Measurements from ENCODE around the gene SLC25A23. TPM values are rescaled to one million over a fixed set of nuclear protein-coding genes. Genes with fewer than 3 reads are reported as not detected.

The SLC25A23 gene
- total RNA-seq, 1 experiment from 2014 or later, result 18.7 TPM

DNA sequence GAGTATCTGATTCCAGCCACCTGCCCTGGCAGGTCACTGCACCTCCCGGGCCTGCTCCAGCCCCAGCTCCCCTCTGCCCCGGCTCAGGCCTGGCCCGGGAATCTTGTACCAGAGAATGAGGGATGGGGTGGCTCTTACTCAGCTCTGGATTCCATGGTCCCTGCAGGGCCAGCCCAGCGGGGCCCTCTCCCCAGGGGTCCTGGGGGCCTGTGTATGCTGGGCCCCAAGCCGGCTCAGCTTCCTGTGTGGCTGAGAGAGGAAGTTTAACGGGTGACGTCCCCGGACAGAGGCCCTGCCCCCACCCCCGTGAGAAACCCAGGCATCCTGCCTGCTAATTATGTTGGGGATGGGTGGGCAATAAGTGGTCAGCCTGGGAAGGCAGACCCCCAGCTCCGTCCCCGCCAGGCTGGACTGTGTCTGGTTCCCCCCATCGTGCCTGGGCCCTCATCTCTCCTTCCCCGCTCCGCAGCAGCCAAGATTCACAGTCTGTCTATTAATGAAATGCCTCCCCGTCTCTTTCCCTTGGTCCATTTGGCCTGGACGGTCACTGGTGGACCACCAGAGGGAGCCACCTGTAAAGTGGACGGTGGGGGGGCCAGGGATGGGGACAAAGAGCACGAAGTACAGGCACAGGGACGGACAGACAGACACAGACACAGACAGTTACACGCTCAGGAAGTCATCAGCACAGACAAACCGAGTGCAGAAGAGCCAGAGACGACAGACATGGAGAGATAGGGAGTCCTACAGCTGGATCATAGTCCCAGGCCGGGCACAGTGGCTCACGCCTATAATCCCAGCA is 22.1 kb upstream of the SLC25A23 start, which contains the start of gene DENND1C:
Gene DENND1C, minus strand, starts transcription at position 247 of the 802 bp plus-strand sequence. Its CDS starts 92 bp downstream, at position 155.
- DNase-seq (ENCODE audit: low read depth, low spot score) (no peak), ATAC-seq (peak; percentile 73)
- Histone ChIP-seq H3K9me3 (ENCODE audit: control insufficient read depth, insufficient read depth, low read depth, low read length) (no peaks in the 10 kb centered on the region), H3K4me3 (ENCODE audit: low read depth in 2 of 2, low read length in 2 of 2) (no peak within 1 kb of the TSS), H3K27ac (ENCODE audit: low read length) (no peak within 1 kb of the TSS), H3K4me1 (ENCODE audit: control insufficient read depth, insufficient read depth, low read length) (no peaks in the 10 kb centered on the region), H3K36me3 (ENCODE audit: control insufficient read depth, insufficient read depth, low read length) (no peaks in the 10 kb centered on the region), H3K27me3 (ENCODE audit: control insufficient read depth, insufficient read depth, low read length) (no peaks in the 10 kb centered on the region)
- ChIA-PET CTCF (no interaction called here), POLR2A (no interaction called here)
- no peak for TF ChIP-seq POLR2AphosphoS5 (IDR thresholded peaks at IDR 0.05; ENCODE audit: low read depth, low read length)
- peak; percentile 76 for TF ChIP-seq CTCF (IDR thresholded peaks at IDR 0.05)
- no peak for TF ChIP-seq SIN3A (IDR thresholded peaks at IDR 0.05; ENCODE audit: borderline replicate concordance, insufficient read depth, low read depth, low read length)
- in situ Hi-C loops (cut with HindIII; ENCODE audit: low pct_unique_long_range_greater_than_20kb, low sequenced_read_pairs) (no loop called here), intact Hi-C loops (cut with micrococcal nuclease; ENCODE audit: unreplicated experiment) (no loop called here)
- BruUV-seq (replicated peaks), result no TSS peak

- no TSS peak for BruUV-seq (replicated peaks)
- POLR2A ChIA-PET, result no interaction called here
- intact Hi-C loops (cut with micrococcal nuclease; ENCODE audit: unreplicated experiment), result no loop called here
These were observed 21.3 kb upstream of the SLC25A23 start for GRCh38 chr19:6480848-6481415.

More at GRCh38 chr19:6480848-6481415, 21.3 kb upstream of the SLC25A23 start:
- CTCF ChIA-PET, result no interaction called here
- Histone ChIP-seq H3K27ac (ENCODE audit: low read length) (no peak overlapping the region), H3K4me3 (ENCODE audit: low read depth in 2 of 2, low read length in 2 of 2) (no peak overlapping the region), H3K4me1 (ENCODE audit: control insufficient read depth, insufficient read depth, low read length) (no peaks in the 10 kb centered on the region), H3K27me3 (ENCODE audit: control insufficient read depth, insufficient read depth, low read length) (no peaks in the 10 kb centered on the region), H3K9me3 (ENCODE audit: control insufficient read depth, insufficient read depth, low read depth, low read length) (no peaks in the 10 kb centered on the region), H3K36me3 (ENCODE audit: control insufficient read depth, insufficient read depth, low read length) (no peaks in the 10 kb centered on the region)
- TF ChIP-seq TCF7L2 (IDR thresholded peaks at IDR 0.05; ENCODE audit: low read depth, low read length) (no peak), POLR2AphosphoS5 (IDR thresholded peaks at IDR 0.05; ENCODE audit: low read depth, low read length) (no peak), CTCF (IDR thresholded peaks at IDR 0.05) (no peak), REST (IDR thresholded peaks at IDR 0.05; ENCODE audit: insufficient read depth in 1 of 2, low read depth in 2 of 2, low read length in 1 of 2) (no peak), SIN3A (IDR thresholded peaks at IDR 0.05; ENCODE audit: borderline replicate concordance, insufficient read depth, low read depth, low read length) (no peak)
- ATAC-seq (no peak), DNase-seq (ENCODE audit: low read depth, low spot score) (no peak)
- in situ Hi-C loops (cut with HindIII; ENCODE audit: low pct_unique_long_range_greater_than_20kb, low sequenced_read_pairs), result no loop called here
